Heart left ventricle (tissue), 16 donors: ENCODE results near the gene SNAPIN. TPM values are rescaled to one million over a fixed set of nuclear protein-coding genes. Genes with fewer than 3 reads are reported as not detected.

Experiments used
- ATAC-seq, 4 donors: fragments of 200-7000 bp; cut with Tn5 transposase; one replicate each; pipeline ENCODE4 v1.9.1; 2020 to 2022; ENCODE audit warnings: moderate library complexity in 4 of 4, mild to moderate bottlenecking in 3 of 4, moderate number of reproducible peaks in 1 of 4
- DNase-seq, 5 donors: peaks; one replicate each; pipeline ENCODE4 v3.0.0-alpha.2; 2020
- H3K27ac ChIP-seq, 12 donors: fragments of 200-600 bp; sonication (generic) in 4 of 12; one replicate each; pipeline versions ENCODE4 v1.5.0 to v1.8.0; 2016 to 2022; ENCODE audit warnings: mild to moderate bottlenecking in 2 of 12
- H3K27me3 ChIP-seq, 9 donors: fragments of 200-600 bp; sonication (generic) in 2 of 9; one replicate each; pipeline versions ENCODE4 v1.5.1 to v1.8.0; 2016 to 2022; ENCODE audit warnings: mild to moderate bottlenecking in 3 of 9
- H3K36me3 ChIP-seq, 9 donors: fragments of 200-600 bp; sonication (generic) in 2 of 9; one replicate each; pipeline versions ENCODE4 v1.5.0 to v1.8.0; 2018 to 2022; ENCODE audit warnings: mild to moderate bottlenecking in 2 of 9
- H3K4me1 ChIP-seq, 12 donors: fragments of 200-600 bp; sonication (generic) in 4 of 12; one replicate each; pipeline versions ENCODE4 v1.5.0 to v1.8.0; 2016 to 2022; ENCODE audit warnings: mild to moderate bottlenecking in 3 of 12
- H3K4me3 ChIP-seq, 12 donors: fragments of 200-600 bp; sonication (generic) in 4 of 12; one replicate each; pipeline versions ENCODE4 v1.5.0 to v1.8.0; 2017 to 2022; ENCODE audit warnings: mild to moderate bottlenecking in 9 of 12, moderate library complexity in 4 of 12
- H3K9me3 ChIP-seq, 12 donors: fragments of 200-600 bp; sonication (generic) in 4 of 12; one replicate each; pipeline versions ENCODE4 v1.5.0 to v1.8.0; 2016 to 2022; ENCODE audit warnings: mild to moderate bottlenecking in 1 of 12
- CTCF ChIP-seq, 12 donors: fragments of 200-600 bp; sonication (generic) in 4 of 12; IDR thresholded peaks; one replicate each; pipeline versions ENCODE4 v1.5.0 to v1.8.0; 2018 to 2022; ENCODE audit warnings: antibody characterized with exemption in 12 of 12, mild to moderate bottlenecking in 5 of 12
- POLR2A ChIP-seq, 2 donors: fragments of 450-650 bp; IDR thresholded peaks; one replicate each; pipeline ENCODE4 v1.6.1; 2017; ENCODE audit warnings: antibody characterized with exemption in 2 of 2, mild to moderate bottlenecking in 2 of 2, moderate library complexity in 2 of 2
- WGBS, 4 donors: extraction: QIAGEN DNeasy Blood & Tissue Kit in 2 of 4; methylation state at CpG; one replicate each; pipeline versions ENCODE4 v1.1.5 to v1.1.7; 2013 to 2018; 5-methylcytosine and 5-hydroxymethylcytosine counted together
- intact Hi-C, 10 donors: fragments of 100-400 bp; cut with DNase I; formaldehyde crosslinking; loops; one replicate each; pipeline versions ENCODE4 v1.11.1 to v1.14.2; 2022
- polyA plus RNA-seq, 2 donors: library from polyadenylated mRNA; stranded (reverse); fragments of 200-250 nt; gene quantifications; one replicate each; pipeline ENCODE4 v1.2.3, GENCODE V29; 2013
- total RNA-seq, 9 donors: library from RNA; depleted of rRNA in 2 of 9; stranded (reverse); fragments of >200 nt in 2 of 9; fragmentation: NEBNext Ultra II Directional in 3 of 9; extraction: Animal tissue kit (Norgen Biotek cat#: 25700) in 3 of 9; gene quantifications; one replicate each; pipeline versions ENCODE4 v1.1.0 to v1.2.4, GENCODE V29; 2016 to 2023
- donor health status: ischemic (EF 13 %, LVEDD 7.1; RV severe dilation, severe dysfunction).
- donor health status: healthy with polysubstance abuse.
- donor health status: DM: no; HTN: yes; CAD: no.
- donor health status: DM: no; HTN: no; CAD: no.
- donor health status: ischemic (EF 25% LVEDD 6.9; RV normal size, moderate dysfunction).
- donor health status: ischemic (EF 25% LVEDD 5.7; RV mildly dilated, moderate dysfunction).
- donor health status: healthy.
- donor health status: DM: yes; HTN: yes; CAD: no.
- donor health status: ischemic (EF 35%, LVEDD 5.7; RV mildly dilated, moderate dysfunction).
- donor health status: nonischemic (EF 11% LVEDD 7.7; RV severe dilation, severe dysfunction).
- donor health status: DM: yes; HTN: yes; CAD: no.
- donor health status: PGD.
- donor health status: ischemic (EF 29% LVEDD 5.4; RV normal size, mild dysfunction).
- donor health status: nonischemic (EF 23%, LVEDD 6.1; RV moderate dilation, normal function).

Gene SNAPIN
- total and polyA plus RNA-seq, 11 donors, result 53.7 to 88.7 (median 67.9) TPM

GRCh38 chr1:153655333-153655732, 3.2 kb upstream of the SNAPIN start:
- intact Hi-C loops, result loop anchor here in 1 of 10 donors (10.0 kb wide), 1 partner anchor 81 kb away; no protein-coding TSS in a partner anchor
- DNase-seq, result no peak
- WGBS, 4 donors, result 85 to 94% (median 90%) methylated on average over 3 of the region's 3 CpGs

DNA sequence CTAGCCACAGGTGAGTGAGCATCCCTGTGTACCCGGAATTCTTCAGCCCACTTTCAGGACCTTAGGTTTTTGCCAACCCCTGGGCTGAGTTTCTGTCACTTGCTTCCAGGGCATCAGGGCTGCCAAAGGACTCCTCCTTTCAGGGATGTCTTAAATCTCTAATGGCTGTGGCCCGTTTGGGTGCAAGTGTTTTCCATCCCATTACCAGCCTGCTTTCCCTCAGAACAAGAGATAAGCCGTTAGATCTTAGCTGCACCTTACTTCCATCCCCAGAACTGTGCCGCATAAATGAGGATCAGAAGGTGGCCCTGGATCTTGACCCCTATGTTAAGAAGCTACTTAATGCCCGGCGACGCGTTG, 652 bp downstream of the SNAPIN start:
- ATAC-seq (peak in 2 of 4 donors; percentile 1 to 7), DNase-seq (peak in 1 of 5 donors; percentile 22)
- H3K27me3 ChIP-seq, result no peaks in the 10 kb centered on the region
- intact Hi-C loops, result loop anchor here in 1 of 10 donors (10.0 kb wide), 1 partner anchor 84 kb away; no protein-coding TSS in a partner anchor
- no peak for TF ChIP-seq CTCF (IDR thresholded peaks at IDR 0.05)
- no peak for TF ChIP-seq POLR2A (IDR thresholded peaks at IDR 0.05)
- no peaks in the 10 kb centered on the region for H3K9me3 ChIP-seq
- peak overlapping the region; percentile 88 to 99 (median 96) for H3K27ac ChIP-seq
- peaks cover 0 to 47% (median 40%) of the 10 kb centered on the region in 9 donors for H3K36me3 ChIP-seq
- peak overlapping the region; percentile 48 to 96 (median 82) for H3K4me3 ChIP-seq
- peaks cover 0 to 18% (median 12%) of the 10 kb centered on the region in 12 donors for H3K4me1 ChIP-seq
- 31 to 35% (median 34%) methylated on average over 8 of the region's 8 CpGs for WGBS, 4 donors

More at GRCh38 chr1:153655333-153655732, 3.2 kb upstream of the SNAPIN start:
- Histone ChIP-seq H3K27me3 (no peaks in the 10 kb centered on the region), H3K4me3 (no peak overlapping the region), H3K4me1 (peaks cover 0 to 29% (median 14%) of the 10 kb centered on the region in 12 donors), H3K36me3 (peaks cover 0 to 8% (median 2%) of the 10 kb centered on the region in 9 donors), H3K27ac (no peak overlapping the region), H3K9me3 (no peaks in the 10 kb centered on the region)
- TF ChIP-seq CTCF (IDR thresholded peaks at IDR 0.05), result no peak
- no peak for TF ChIP-seq POLR2A (IDR thresholded peaks at IDR 0.05)
- no peak for ATAC-seq

GRCh38 chr1:153659656-153660055, 1.2 kb downstream of the SNAPIN start:
- ATAC-seq (no peak), DNase-seq (peak in 1 of 5 donors; percentile 9)
- Histone ChIP-seq H3K27me3 (no peaks in the 10 kb centered on the region), H3K9me3 (no peaks in the 10 kb centered on the region), H3K4me3 (peak overlapping the region in 10 of 12 donors; percentile 67 to 96 (median 82)), H3K27ac (peak overlapping the region in 6 of 12 donors; percentile 8 to 99 (median 98)), H3K4me1 (peaks cover 0 to 18% (median 12%) of the 10 kb centered on the region in 12 donors), H3K36me3 (peaks cover 0 to 52% (median 45%) of the 10 kb centered on the region in 9 donors)
- 79 to 82% (median 80%) methylated on average over 9 of the region's 9 CpGs for WGBS, 4 donors
- TF ChIP-seq CTCF (IDR thresholded peaks at IDR 0.05) (no peak), POLR2A (IDR thresholded peaks at IDR 0.05) (no peak)
- intact Hi-C loops, result loop anchor here in 4 of 10 donors (5.0 to 10.0 kb wide), 2 partner anchors 85 to 87 kb away; no protein-coding TSS in a partner anchor

DNA sequence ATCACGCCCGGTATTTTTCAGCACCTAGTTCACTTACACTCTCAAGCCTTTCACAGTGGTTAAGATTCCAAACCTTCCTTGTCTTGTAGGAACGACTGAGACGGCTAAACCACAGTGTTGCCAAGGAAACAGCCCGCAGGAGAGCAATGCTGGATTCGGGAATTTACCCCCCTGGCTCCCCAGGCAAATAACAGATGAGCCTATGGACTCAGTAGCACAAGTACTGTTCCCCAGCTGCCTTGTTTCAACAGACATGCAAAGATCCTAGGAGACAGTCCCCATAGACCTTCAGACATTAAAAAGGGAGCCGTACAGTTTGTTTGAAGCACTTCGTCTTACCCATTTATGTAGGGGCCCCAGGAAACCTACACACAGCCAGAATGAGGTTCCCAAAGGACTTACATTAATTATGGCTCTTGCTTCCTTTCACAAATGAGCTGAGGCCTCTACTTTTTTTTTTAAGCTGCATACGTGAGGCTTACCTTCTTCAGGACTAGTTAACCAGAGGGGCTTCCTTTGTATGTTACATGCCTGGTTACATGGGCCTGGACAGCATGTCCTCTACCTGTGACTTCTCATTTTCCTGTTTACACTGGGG, 2.7 kb downstream of the SNAPIN start:
- ATAC-seq, result no peak
- TF ChIP-seq CTCF (IDR thresholded peaks at IDR 0.05) (no peak), POLR2A (IDR thresholded peaks at IDR 0.05) (no peak)
- Histone ChIP-seq H3K36me3 (peaks cover 0 to 67% (median 60%) of the 10 kb centered on the region in 9 donors), H3K27me3 (no peaks in the 10 kb centered on the region), H3K4me1 (peaks cover 0 to 18% (median 12%) of the 10 kb centered on the region in 12 donors), H3K4me3 (no peak overlapping the region), H3K27ac (no peak overlapping the region), H3K9me3 (no peaks in the 10 kb centered on the region)
- 57 to 68% (median 66%) methylated on average over 9 of the region's 9 CpGs for WGBS, 4 donors
- peak in 1 of 5 donors; percentile 4 for DNase-seq
- intact Hi-C loops, result loop anchor here in 3 of 10 donors (5.0 to 10.0 kb wide), 2 partner anchors 86 to 89 kb away; no protein-coding TSS in a partner anchor
